Testis (tissue), 3 donors: ENCODE results near the gene TCF12. TPM values are rescaled to one million over a fixed set of nuclear protein-coding genes. Genes with fewer than 3 reads are reported as not detected.

Experiments used
- DNase-seq: peaks from one replicate; pipeline ENCODE4 v3.0.0-alpha.2; 2019
- H3K27ac ChIP-seq, 2 donors: fragments of 200-600 bp; sonication (generic); one replicate each; pipeline ENCODE4 v1.5.1; 2019
- H3K27me3 ChIP-seq: fragments of 200-600 bp; sonication (generic); one replicate; pipeline ENCODE4 v1.5.1; 2019
- H3K36me3 ChIP-seq: fragments of 200-600 bp; sonication (generic); one replicate; pipeline ENCODE4 v1.5.1; 2017; ENCODE audit warnings: low read depth; ENCODE audit errors: missing control alignments
- H3K4me1 ChIP-seq: fragments of 200-600 bp; sonication (generic); one replicate; pipeline ENCODE4 v1.5.1; 2019
- H3K4me3 ChIP-seq, 2 donors: fragments of 200-600 bp; sonication (generic); one replicate each; pipeline ENCODE4 v1.5.1; 2017 to 2019
- H3K9me3 ChIP-seq: fragments of 200-600 bp; sonication (generic); one replicate; pipeline ENCODE4 v1.5.1; 2017
- POLR2A ChIP-seq: fragments of 450-650 bp; IDR thresholded peaks from one replicate; pipeline ENCODE4 v1.6.1; 2017; ENCODE audit warnings: antibody characterized with exemption, mild to moderate bottlenecking, moderate library complexity
- WGBS, 2 donors: methylation state at CpG; one replicate each; pipeline ENCODE4 v1.1.5; 2018; 5-methylcytosine and 5-hydroxymethylcytosine counted together
- intact Hi-C: fragments of 100-400 bp; cut with DNase I; formaldehyde crosslinking; loops from one replicate; pipeline ENCODE4 v1.15.1; 2023; ENCODE audit warnings: low total_unique reads
- polyA plus RNA-seq: library from polyadenylated mRNA; stranded (reverse); fragments of 350-450 nt; fragmentation: Illumina TruSeq; extraction: RNeasy Lipid Tissue Mini Kit (QIAGEN cat#74804); gene quantifications from one replicate; pipeline ENCODE4 v1.2.3, GENCODE V29; 2014; ENCODE audit warnings: low read depth, low replicate concordance; ENCODE audit not compliant: insufficient read depth
- total RNA-seq, 2 donors: library from RNA; depleted of rRNA; stranded (reverse); fragments of >200 nt; gene quantifications; one replicate each; pipeline ENCODE4 v1.2.3, GENCODE V29; 2016
- TF ChIP-seq, protein P1 (sequence below), 3 experiments: fragments of 450-650 bp in 2 of 3; fragments of 200-600 bp in 1 of 3; sonication (generic) in 1 of 3; IDR thresholded peaks; one replicate each; pipeline ENCODE4 v1.5.1; 2016 to 2019; ENCODE audit warnings: antibody characterized with exemption in 3 of 3, mild to moderate bottlenecking in 2 of 3, moderate library complexity in 1 of 3

Gene TCF12
- total and polyA plus RNA-seq, 3 donors from 2014 or later, result 51.8 to 152 (median 146) TPM

DNA sequence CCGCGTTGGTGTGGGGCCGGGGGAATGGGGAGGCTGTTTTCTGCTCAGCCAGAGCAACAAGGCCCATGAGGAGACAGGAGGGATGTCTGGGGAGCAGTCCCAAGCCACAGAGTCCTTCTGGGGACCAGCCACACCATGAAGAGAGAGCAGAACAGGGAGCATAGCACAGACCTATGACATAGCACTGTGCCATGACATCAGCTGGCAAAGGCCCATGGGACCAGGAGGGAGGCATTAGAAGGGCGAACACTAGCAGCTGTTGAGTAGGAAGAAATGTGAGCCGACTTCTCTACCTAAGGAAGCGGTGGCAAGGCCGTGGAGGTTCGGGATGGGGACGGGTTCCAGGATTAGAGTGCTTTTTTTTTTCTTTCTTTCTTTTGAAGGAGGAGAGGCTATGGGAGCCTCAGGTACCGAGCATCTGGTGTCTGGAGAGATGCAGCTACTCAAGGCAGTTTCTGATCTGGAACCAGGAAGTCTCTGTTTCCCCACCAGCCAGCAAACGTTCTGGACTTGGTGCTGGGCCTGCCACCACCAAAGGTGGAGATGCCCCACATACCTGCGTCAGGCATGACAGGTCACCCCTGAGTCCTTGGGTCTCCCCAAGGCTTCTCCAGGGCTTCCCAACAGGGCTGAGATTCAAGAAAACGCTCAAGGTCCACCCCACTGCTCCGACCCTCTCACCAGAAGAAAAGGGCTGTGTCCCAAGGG lies 380.6 kb downstream of the TCF12 start:
- H3K4me1 ChIP-seq, result no peaks in the 10 kb centered on the region
- TF ChIP-seq, protein P1, sequence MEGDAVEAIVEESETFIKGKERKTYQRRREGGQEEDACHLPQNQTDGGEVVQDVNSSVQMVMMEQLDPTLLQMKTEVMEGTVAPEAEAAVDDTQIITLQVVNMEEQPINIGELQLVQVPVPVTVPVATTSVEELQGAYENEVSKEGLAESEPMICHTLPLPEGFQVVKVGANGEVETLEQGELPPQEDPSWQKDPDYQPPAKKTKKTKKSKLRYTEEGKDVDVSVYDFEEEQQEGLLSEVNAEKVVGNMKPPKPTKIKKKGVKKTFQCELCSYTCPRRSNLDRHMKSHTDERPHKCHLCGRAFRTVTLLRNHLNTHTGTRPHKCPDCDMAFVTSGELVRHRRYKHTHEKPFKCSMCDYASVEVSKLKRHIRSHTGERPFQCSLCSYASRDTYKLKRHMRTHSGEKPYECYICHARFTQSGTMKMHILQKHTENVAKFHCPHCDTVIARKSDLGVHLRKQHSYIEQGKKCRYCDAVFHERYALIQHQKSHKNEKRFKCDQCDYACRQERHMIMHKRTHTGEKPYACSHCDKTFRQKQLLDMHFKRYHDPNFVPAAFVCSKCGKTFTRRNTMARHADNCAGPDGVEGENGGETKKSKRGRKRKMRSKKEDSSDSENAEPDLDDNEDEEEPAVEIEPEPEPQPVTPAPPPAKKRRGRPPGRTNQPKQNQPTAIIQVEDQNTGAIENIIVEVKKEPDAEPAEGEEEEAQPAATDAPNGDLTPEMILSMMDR (IDR thresholded peaks at IDR 0.05), result no peak
- TF ChIP-seq POLR2A, result no peak
- intact Hi-C loops, result no loop called here
- no peaks in the 10 kb centered on the region for H3K27me3 ChIP-seq
- no peak overlapping the region for H3K4me3 ChIP-seq
- no peaks in the 10 kb centered on the region for H3K9me3 ChIP-seq
- 88 to 93% methylated on average over 12 to 14 of the region's 14 CpGs for WGBS, 2 donors
- H3K36me3 ChIP-seq, result no peaks in the 10 kb centered on the region
- no peak overlapping the region for H3K27ac ChIP-seq
- DNase-seq, result no peak

DNA sequence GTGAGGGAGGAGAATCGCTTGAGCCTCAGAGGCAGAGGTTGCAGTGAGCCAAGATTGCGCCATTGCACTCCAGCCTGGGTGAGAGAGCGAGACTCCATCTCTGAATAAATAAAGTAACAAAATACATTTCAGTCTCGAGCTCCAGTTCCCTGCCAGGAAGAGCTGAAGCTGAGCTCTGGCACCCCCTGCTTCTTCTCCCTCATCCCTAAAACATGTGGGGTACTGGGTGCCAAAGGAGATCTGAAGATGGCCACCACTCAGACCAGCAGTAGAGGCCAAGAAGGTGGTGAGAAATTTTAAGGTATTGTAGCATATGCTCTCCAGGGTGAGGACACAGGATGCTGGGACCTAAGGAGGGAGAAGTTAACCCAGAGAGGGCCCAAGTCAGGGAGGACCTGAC lies 382.9 kb downstream of the TCF12 start:
- Histone ChIP-seq H3K27ac (no peak overlapping the region), H3K36me3 (no peaks in the 10 kb centered on the region), H3K4me1 (no peaks in the 10 kb centered on the region), H3K9me3 (no peaks in the 10 kb centered on the region), H3K27me3 (no peaks in the 10 kb centered on the region), H3K4me3 (no peak overlapping the region)
- intact Hi-C loops, result no loop called here
- no peak for DNase-seq
- no peak for TF ChIP-seq POLR2A
- TF ChIP-seq, protein P1 (IDR thresholded peaks at IDR 0.05), result no peak
- WGBS, 2 donors, result 90 to 93% methylated on average over 4 of the region's 4 CpGs

GRCh38 chr15:57302640-57303257 lies 384.3 kb downstream of the TCF12 start:
- Histone ChIP-seq H3K4me1 (no peaks in the 10 kb centered on the region), H3K27me3 (no peaks in the 10 kb centered on the region), H3K27ac (no peak overlapping the region), H3K36me3 (no peaks in the 10 kb centered on the region), H3K4me3 (no peak overlapping the region), H3K9me3 (no peaks in the 10 kb centered on the region)
- intact Hi-C loops, result no loop called here
- TF ChIP-seq, protein P1 (IDR thresholded peaks at IDR 0.05), result no peak
- 77 to 84% methylated on average over 7 to 9 of the region's 9 CpGs for WGBS, 2 donors
- no peak for DNase-seq

DNA sequence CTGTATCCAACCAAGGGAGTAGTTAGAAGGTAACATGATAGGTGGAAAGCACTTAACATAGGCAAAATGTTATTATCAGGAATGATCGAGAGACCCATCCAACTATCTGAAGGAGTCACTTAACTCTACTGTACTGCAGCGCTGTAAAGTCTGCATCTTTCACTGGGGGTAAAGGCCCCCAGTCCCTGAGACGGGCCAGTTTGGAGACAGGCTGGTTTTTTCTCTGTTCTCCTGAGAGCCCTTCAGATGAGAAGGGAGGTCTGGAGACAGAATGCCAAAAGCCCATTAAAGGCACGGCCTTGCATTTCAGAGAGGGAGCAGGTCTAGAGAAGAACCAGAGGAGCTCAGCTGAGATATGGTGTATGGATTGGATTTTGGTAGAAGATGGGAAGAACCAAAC lies 386.6 kb downstream of the TCF12 start:
- H3K4me1 ChIP-seq, result no peaks in the 10 kb centered on the region
- no peaks in the 10 kb centered on the region for H3K27me3 ChIP-seq
- DNase-seq, result no peak
- no peak overlapping the region for H3K4me3 ChIP-seq
- intact Hi-C loops, result no loop called here
- WGBS, 2 donors, result 83 to 89% methylated on average over 4 of the region's 4 CpGs
- no peak for TF ChIP-seq POLR2A
- TF ChIP-seq, protein P1 (IDR thresholded peaks at IDR 0.05), result no peak
- H3K9me3 ChIP-seq, result no peaks in the 10 kb centered on the region
- no peak overlapping the region for H3K27ac ChIP-seq
- no peaks in the 10 kb centered on the region for H3K36me3 ChIP-seq
